Measurements from ENCODE around the gene KRT31.
"Not testable (repeated sequence)": the region's sequence is repeated elsewhere in the genome, so short reads cannot be mapped to it uniquely, and the experiment has no call there.

The KRT31 gene

DNA sequence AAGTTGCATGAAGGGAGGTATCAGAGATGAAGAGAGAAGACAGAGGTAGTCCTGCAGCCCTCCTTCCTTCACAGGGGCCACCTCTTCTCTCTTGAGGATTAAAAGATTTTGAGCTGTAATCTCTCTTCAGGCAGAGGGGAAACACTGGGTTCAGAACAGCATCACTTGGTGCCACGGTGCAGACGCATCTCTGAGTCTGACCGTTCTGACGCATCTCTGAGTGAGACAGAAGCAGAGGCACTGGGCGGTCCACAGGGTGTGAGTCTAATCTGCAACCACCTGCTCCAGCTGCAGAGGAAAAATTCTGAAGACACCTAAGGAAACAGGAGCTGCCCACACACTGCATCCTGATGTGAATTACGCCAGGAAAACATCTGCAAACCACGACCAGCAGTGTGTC lies 32.3 kb upstream of the KRT31 start:
- CTCF ChIA-PET = no interaction called here
- POLR2A ChIA-PET = no interaction called here
- DNase-seq (ENCODE audit: extremely low spot score) = no peak
- TF ChIP-seq FOXM1 (IDR thresholded peaks at IDR 0.05; ENCODE audit: borderline replicate concordance) (no peak), FOXK2 (IDR thresholded peaks at IDR 0.05) (no peak), ELF4 (IDR thresholded peaks at IDR 0.05) (no peak), L3MBTL2 (conservative IDR thresholded peaks at IDR 0.05) (no peak), HDGF (IDR thresholded peaks at IDR 0.05; ENCODE audit: borderline replicate concordance) (no peak)

DNA sequence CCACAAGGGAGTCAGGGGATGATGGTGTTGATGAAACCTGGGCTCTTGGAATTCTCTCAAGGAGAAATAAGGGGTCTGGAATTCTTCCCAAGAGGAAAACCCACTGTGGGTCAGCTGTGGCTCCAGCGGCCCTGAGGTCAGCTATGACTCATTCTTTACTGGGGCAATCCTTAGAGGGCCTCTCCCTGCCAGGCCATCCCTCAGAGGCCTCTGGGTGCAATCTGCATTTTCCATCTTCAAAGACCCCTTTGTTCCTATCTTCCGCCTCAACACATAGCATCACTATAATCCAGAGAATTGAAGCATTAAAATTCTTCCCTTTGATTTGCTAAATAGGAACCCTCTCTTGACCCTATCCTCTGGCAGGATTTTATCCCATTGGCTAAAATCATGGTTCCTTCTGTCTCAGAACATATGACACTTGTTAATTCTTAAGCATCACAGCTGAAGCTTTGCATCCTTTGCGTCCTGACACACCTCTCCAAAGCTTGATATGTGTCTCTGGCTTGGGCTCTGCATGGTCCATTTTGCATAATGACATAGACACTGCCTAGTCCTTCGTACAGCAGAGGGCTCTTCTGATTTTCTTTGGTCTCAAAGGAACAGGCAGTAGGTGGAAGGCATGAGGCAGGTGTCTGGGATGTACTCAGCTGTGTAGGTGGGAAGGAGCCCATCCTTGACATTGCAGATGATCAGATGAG lies 31.3 kb upstream of the KRT31 start:
- CTCF ChIA-PET = no interaction called here

DNA sequence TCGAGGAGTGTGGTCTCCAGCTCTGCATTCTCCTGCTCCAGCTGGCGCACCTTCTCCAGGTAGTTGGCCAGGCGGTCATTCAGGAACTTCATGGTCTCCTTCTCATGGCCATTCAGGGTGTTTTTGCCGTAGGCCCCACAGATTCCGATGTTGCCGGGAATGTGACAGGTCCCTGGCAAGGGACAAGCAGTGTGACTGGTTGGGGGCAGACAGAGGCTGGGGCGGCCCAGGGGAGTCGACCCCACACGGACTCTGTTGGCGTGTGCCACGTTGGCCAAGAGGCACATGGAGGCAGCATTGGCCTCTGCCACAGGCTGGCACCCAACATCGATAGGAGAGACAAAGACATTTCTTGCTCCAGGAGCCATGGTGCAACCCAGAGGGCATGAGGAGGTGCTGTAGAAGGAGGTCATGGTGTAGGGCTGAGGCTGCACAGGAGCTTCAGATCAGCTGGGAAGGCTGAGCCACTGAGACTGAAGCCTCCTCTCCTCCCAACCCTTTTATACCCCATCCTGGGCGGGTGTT lies 26.8 kb upstream of the KRT31 start, which contains the start of gene KRT37:
Gene KRT37 (minus strand): TSS at position 475 of the 525 bp plus-strand sequence. CDS start 62 bp downstream, at position 413.
- no peak for TF ChIP-seq L3MBTL2 (conservative IDR thresholded peaks at IDR 0.05)
- TF ChIP-seq SUZ12 (IDR thresholded peaks at IDR 0.05) = no peak
- TF ChIP-seq, protein P1, sequence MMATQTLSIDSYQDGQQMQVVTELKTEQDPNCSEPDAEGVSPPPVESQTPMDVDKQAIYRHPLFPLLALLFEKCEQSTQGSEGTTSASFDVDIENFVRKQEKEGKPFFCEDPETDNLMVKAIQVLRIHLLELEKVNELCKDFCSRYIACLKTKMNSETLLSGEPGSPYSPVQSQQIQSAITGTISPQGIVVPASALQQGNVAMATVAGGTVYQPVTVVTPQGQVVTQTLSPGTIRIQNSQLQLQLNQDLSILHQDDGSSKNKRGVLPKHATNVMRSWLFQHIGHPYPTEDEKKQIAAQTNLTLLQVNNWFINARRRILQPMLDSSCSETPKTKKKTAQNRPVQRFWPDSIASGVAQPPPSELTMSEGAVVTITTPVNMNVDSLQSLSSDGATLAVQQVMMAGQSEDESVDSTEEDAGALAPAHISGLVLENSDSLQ (IDR thresholded peaks at IDR 0.05) = no peak
- TF ChIP-seq HDGF (IDR thresholded peaks at IDR 0.05; ENCODE audit: borderline replicate concordance) = no peak
- TF ChIP-seq ELF4 (IDR thresholded peaks at IDR 0.05) = no peak
- TF ChIP-seq FOXA1 (IDR thresholded peaks at IDR 0.05) = no peak
- no peak for TF ChIP-seq FOXM1 (IDR thresholded peaks at IDR 0.05; ENCODE audit: borderline replicate concordance)
- TF ChIP-seq NFRKB (IDR thresholded peaks at IDR 0.05) = no peak
- no peak for TF ChIP-seq LEF1 (IDR thresholded peaks at IDR 0.05; ENCODE audit: borderline replicate concordance)
- no peak for TF ChIP-seq BHLHE40 (IDR thresholded peaks at IDR 0.05; ENCODE audit: borderline replicate concordance)
- TF ChIP-seq TARDBP (IDR thresholded peaks at IDR 0.05) = no peak
- TF ChIP-seq SP1 (IDR thresholded peaks at IDR 0.05) = no peak
- no peak for TF ChIP-seq ZNF384 (IDR thresholded peaks at IDR 0.05)
- no peak for TF ChIP-seq ARNT (IDR thresholded peaks at IDR 0.05)
- no peak for TF ChIP-seq FOXK2 (IDR thresholded peaks at IDR 0.05)
- TF ChIP-seq CTBP1 (IDR thresholded peaks at IDR 0.05; ENCODE audit: borderline replicate concordance) = no peak
- DNase-seq (ENCODE audit: extremely low spot score) = no peak
- CTCF ChIA-PET = interaction anchor here (1.6 kb wide), 1 partner anchor 12 kb away, joined by 3 read pairs; no protein-coding TSS in a partner anchor
- POLR2A ChIA-PET = no interaction called here

More for the DNA sequence above, 31.3 kb upstream of the KRT31 start:
- TF ChIP-seq HDGF (IDR thresholded peaks at IDR 0.05; ENCODE audit: borderline replicate concordance) = no peak
- TF ChIP-seq ELF4 (IDR thresholded peaks at IDR 0.05) = no peak
- TF ChIP-seq ZNF384 (IDR thresholded peaks at IDR 0.05) = no peak
- TF ChIP-seq TARDBP (IDR thresholded peaks at IDR 0.05) = no peak
- TF ChIP-seq SP1 (IDR thresholded peaks at IDR 0.05) = no peak
- TF ChIP-seq LEF1 (IDR thresholded peaks at IDR 0.05; ENCODE audit: borderline replicate concordance) = no peak
- no peak for TF ChIP-seq BHLHE40 (IDR thresholded peaks at IDR 0.05; ENCODE audit: borderline replicate concordance)
- TF ChIP-seq ARNT (IDR thresholded peaks at IDR 0.05) = no peak
- TF ChIP-seq SUZ12 (IDR thresholded peaks at IDR 0.05) = no peak
- TF ChIP-seq CTBP1 (IDR thresholded peaks at IDR 0.05; ENCODE audit: borderline replicate concordance) = no peak
- TF ChIP-seq FOXM1 (IDR thresholded peaks at IDR 0.05; ENCODE audit: borderline replicate concordance) = no peak
- TF ChIP-seq FOXA1 (IDR thresholded peaks at IDR 0.05) = no peak
- TF ChIP-seq L3MBTL2 (conservative IDR thresholded peaks at IDR 0.05) = no peak
- no peak for TF ChIP-seq FOXK2 (IDR thresholded peaks at IDR 0.05)
- no peak for TF ChIP-seq NFRKB (IDR thresholded peaks at IDR 0.05)
- TF ChIP-seq, protein P1 (IDR thresholded peaks at IDR 0.05) = no peak
- DNase-seq (ENCODE audit: extremely low spot score) = no peak
- POLR2A ChIA-PET = no interaction called here

GRCh38 chr17:41422586-41422985 lies 25.2 kb upstream of the KRT31 start:
- DNase-seq (ENCODE audit: extremely low spot score); CTCF ChIA-PET; POLR2A ChIA-PET: not testable (repeated sequence)

- CTCF ChIA-PET = no interaction called here
Observed at GRCh38 chr17:41421617-41422016, 24.2 kb upstream of the KRT31 start.

GRCh38 chr17:41421116-41421515 lies 23.7 kb upstream of the KRT31 start:
- ChIA-PET CTCF (no interaction called here), POLR2A (no interaction called here)
- DNase-seq (ENCODE audit: extremely low spot score) = no peak
- TF ChIP-seq HDGF (IDR thresholded peaks at IDR 0.05; ENCODE audit: borderline replicate concordance) (no peak), ZNF384 (IDR thresholded peaks at IDR 0.05) (no peak), FOXA1 (IDR thresholded peaks at IDR 0.05) (no peak), L3MBTL2 (conservative IDR thresholded peaks at IDR 0.05) (no peak)

More at GRCh38 chr17:41421617-41422016, 24.2 kb upstream of the KRT31 start:
- no peak for TF ChIP-seq FOXM1 (IDR thresholded peaks at IDR 0.05; ENCODE audit: borderline replicate concordance)
- TF ChIP-seq CTBP1 (IDR thresholded peaks at IDR 0.05; ENCODE audit: borderline replicate concordance) = no peak
- TF ChIP-seq, protein P1 (IDR thresholded peaks at IDR 0.05) = no peak
- POLR2A ChIA-PET = no interaction called here
- no peak for DNase-seq (ENCODE audit: extremely low spot score)

DNA sequence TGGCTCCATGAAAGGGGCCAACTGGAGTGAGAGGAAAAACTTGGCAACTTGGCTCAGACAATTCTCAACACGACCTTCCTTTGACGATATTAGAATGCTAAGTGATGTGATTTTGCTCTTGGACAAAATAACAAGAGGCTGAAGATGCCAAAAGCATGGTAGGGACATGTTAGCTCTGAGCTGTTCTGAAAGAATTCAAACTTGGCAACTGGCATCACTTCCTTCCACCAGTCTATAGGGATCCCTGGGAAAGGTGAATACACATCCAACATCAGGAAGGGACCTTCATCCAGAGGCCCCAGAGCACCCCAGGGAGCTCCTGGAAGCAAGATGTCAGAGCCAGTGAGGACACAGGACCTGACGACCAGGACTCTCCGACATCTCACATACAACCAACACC lies 22.7 kb upstream of the KRT31 start:
- TF ChIP-seq CTBP1 (IDR thresholded peaks at IDR 0.05; ENCODE audit: borderline replicate concordance) (no peak), TARDBP (IDR thresholded peaks at IDR 0.05) (no peak), FOXK2 (IDR thresholded peaks at IDR 0.05) (no peak), FOXM1 (IDR thresholded peaks at IDR 0.05; ENCODE audit: borderline replicate concordance) (no peak), LEF1 (IDR thresholded peaks at IDR 0.05; ENCODE audit: borderline replicate concordance) (no peak), FOXA1 (IDR thresholded peaks at IDR 0.05) (no peak), NFRKB (IDR thresholded peaks at IDR 0.05) (no peak), L3MBTL2 (conservative IDR thresholded peaks at IDR 0.05) (no peak), ARNT (IDR thresholded peaks at IDR 0.05) (no peak), HDGF (IDR thresholded peaks at IDR 0.05; ENCODE audit: borderline replicate concordance) (no peak)

More for the DNA sequence above, 22.7 kb upstream of the KRT31 start:
- POLR2A ChIA-PET = no interaction called here
- CTCF ChIA-PET = no interaction called here
- DNase-seq (ENCODE audit: extremely low spot score) = no peak
